ENCODE results near the gene MAML3.

Gene MAML3

GRCh38 chr4:139786494-139787354, 367.3 kb downstream of the MAML3 start:
- DNase-seq (ENCODE audit: low spot score) = no peak
- Histone ChIP-seq H2AK5ac (ENCODE audit: low read depth, low read length) (no peak overlapping the region), H3K4me3 (ENCODE audit: low read length in 2 of 2) (no peak overlapping the region), H3K4me2 (ENCODE audit: insufficient read depth, low read length, poor library complexity, severe bottlenecking) (no peak overlapping the region), H3K36me3 (replicated peaks in 1 of 2; ENCODE audit: control insufficient read depth in 2 of 2, insufficient read depth in 2 of 2, low read length in 2 of 2) (no peaks in the 10 kb centered on the region), H3K4ac (ENCODE audit: low read length) (no peak overlapping the region), H2BK15ac (ENCODE audit: low read length) (no peak overlapping the region), H3K23ac (ENCODE audit: low read depth, low read length, poor library complexity) (no peak overlapping the region), H3K9ac (ENCODE audit: low read depth, low read length, poor library complexity) (no peak overlapping the region), H3K9me3 (replicated peaks in 1 of 2; ENCODE audit: control insufficient read depth in 2 of 2, insufficient read depth in 1 of 2, low read depth in 1 of 2, low read length in 2 of 2) (no peaks in the 10 kb centered on the region), H3K27me3 (ENCODE audit: control insufficient read depth in 3 of 3, insufficient read depth in 3 of 3, low read depth in 1 of 3, low read length in 3 of 3) (no peaks in the 10 kb centered on the region), H3K14ac (ENCODE audit: low read length) (no peak overlapping the region), H3K27ac (replicated peaks; ENCODE audit: low read length) (no peak overlapping the region), H2BK5ac (ENCODE audit: low read length) (no peak overlapping the region), H4K8ac (ENCODE audit: low read depth, low read length) (no peak overlapping the region), H4K91ac (ENCODE audit: low read depth, low read length, poor library complexity) (no peak overlapping the region), H2AFZ (ENCODE audit: low read length) (no peak overlapping the region), H3K79me1 (ENCODE audit: low read depth, low read length) (no peaks in the 10 kb centered on the region), H2BK120ac (ENCODE audit: low read depth, low read length) (no peak overlapping the region), H2BK12ac (ENCODE audit: low read length) (no peak overlapping the region), H3K18ac (ENCODE audit: low read length) (no peak overlapping the region), H3K4me1 (ENCODE audit: control insufficient read depth in 2 of 2, insufficient read depth in 1 of 2, low read depth in 1 of 2, low read length in 2 of 2) (peaks cover 27 to 33% of the 10 kb centered on the region in 2 donors)
- WGBS, 2 donors (ENCODE audit: extremely low coverage in 2 of 2, insufficient read length in 2 of 2, insufficient replicate concordance in 1 of 2) = no CpG with 5 or more reads among the region's 12 CpGs

- Histone ChIP-seq H3K27ac (replicated peaks; ENCODE audit: low read length) (no peak overlapping the region), H2AK5ac (ENCODE audit: low read depth, low read length) (no peak overlapping the region), H3K18ac (ENCODE audit: low read length) (no peak overlapping the region), H3K14ac (ENCODE audit: low read length) (no peak overlapping the region), H2BK5ac (ENCODE audit: low read length) (no peak overlapping the region), H2AFZ (ENCODE audit: low read length) (no peak overlapping the region), H3K4me2 (ENCODE audit: insufficient read depth, low read length, poor library complexity, severe bottlenecking) (no peak overlapping the region), H3K23ac (ENCODE audit: low read depth, low read length, poor library complexity) (no peak overlapping the region), H3K4me1 (ENCODE audit: control insufficient read depth in 2 of 2, insufficient read depth in 1 of 2, low read depth in 1 of 2, low read length in 2 of 2) (peaks cover 27 to 33% of the 10 kb centered on the region in 2 donors), H3K27me3 (ENCODE audit: control insufficient read depth in 3 of 3, insufficient read depth in 3 of 3, low read depth in 1 of 3, low read length in 3 of 3) (no peaks in the 10 kb centered on the region), H2BK12ac (ENCODE audit: low read length) (no peak overlapping the region), H3K4me3 (ENCODE audit: low read length in 2 of 2) (no peak overlapping the region), H3K4ac (ENCODE audit: low read length) (no peak overlapping the region), H3K9me3 (replicated peaks in 1 of 2; ENCODE audit: control insufficient read depth in 2 of 2, insufficient read depth in 1 of 2, low read depth in 1 of 2, low read length in 2 of 2) (peaks cover 0 to under 1% of the 10 kb centered on the region in 2 donors), H2BK120ac (ENCODE audit: low read depth, low read length) (no peak overlapping the region), H3K9ac (ENCODE audit: low read depth, low read length, poor library complexity) (no peak overlapping the region), H4K91ac (ENCODE audit: low read depth, low read length, poor library complexity) (no peak overlapping the region), H3K79me1 (ENCODE audit: low read depth, low read length) (no peaks in the 10 kb centered on the region), H2BK15ac (ENCODE audit: low read length) (no peak overlapping the region), H4K8ac (ENCODE audit: low read depth, low read length) (no peak overlapping the region), H3K36me3 (replicated peaks in 1 of 2; ENCODE audit: control insufficient read depth in 2 of 2, insufficient read depth in 2 of 2, low read length in 2 of 2) (no peaks in the 10 kb centered on the region)
- WGBS, 2 donors (ENCODE audit: extremely low coverage in 2 of 2, insufficient read length in 2 of 2, insufficient replicate concordance in 1 of 2) = no CpG with 5 or more reads among the region's 4 CpGs
- no peak for DNase-seq (ENCODE audit: low spot score)
Observed at GRCh38 chr4:139785356-139785755, 368.6 kb downstream of the MAML3 start.

GRCh38 chr4:139783741-139784484, 370.1 kb downstream of the MAML3 start:
- Histone ChIP-seq H2BK15ac (ENCODE audit: low read length) (no peak overlapping the region), H4K8ac (ENCODE audit: low read depth, low read length) (no peak overlapping the region), H2AK5ac (ENCODE audit: low read depth, low read length) (no peak overlapping the region), H2AFZ (ENCODE audit: low read length) (no peak overlapping the region), H3K14ac (ENCODE audit: low read length) (no peak overlapping the region), H3K27ac (replicated peaks; ENCODE audit: low read length) (no peak overlapping the region), H3K4me2 (ENCODE audit: insufficient read depth, low read length, poor library complexity, severe bottlenecking) (no peak overlapping the region), H2BK5ac (ENCODE audit: low read length) (no peak overlapping the region), H3K18ac (ENCODE audit: low read length) (no peak overlapping the region), H3K23ac (ENCODE audit: low read depth, low read length, poor library complexity) (no peak overlapping the region), H3K4me1 (ENCODE audit: control insufficient read depth in 2 of 2, insufficient read depth in 1 of 2, low read depth in 1 of 2, low read length in 2 of 2) (peaks cover 25 to 33% of the 10 kb centered on the region in 2 donors), H3K27me3 (ENCODE audit: control insufficient read depth in 3 of 3, insufficient read depth in 3 of 3, low read depth in 1 of 3, low read length in 3 of 3) (no peaks in the 10 kb centered on the region), H3K9me3 (replicated peaks in 1 of 2; ENCODE audit: control insufficient read depth in 2 of 2, insufficient read depth in 1 of 2, low read depth in 1 of 2, low read length in 2 of 2) (peaks cover 0 to 3% of the 10 kb centered on the region in 2 donors), H3K79me1 (ENCODE audit: low read depth, low read length) (no peaks in the 10 kb centered on the region), H4K91ac (ENCODE audit: low read depth, low read length, poor library complexity) (no peak overlapping the region), H3K4ac (ENCODE audit: low read length) (no peak overlapping the region), H3K4me3 (ENCODE audit: low read length in 2 of 2) (no peak overlapping the region), H3K36me3 (replicated peaks in 1 of 2; ENCODE audit: control insufficient read depth in 2 of 2, insufficient read depth in 2 of 2, low read length in 2 of 2) (no peaks in the 10 kb centered on the region), H2BK12ac (ENCODE audit: low read length) (no peak overlapping the region), H3K9ac (ENCODE audit: low read depth, low read length, poor library complexity) (no peak overlapping the region), H2BK120ac (ENCODE audit: low read depth, low read length) (no peak overlapping the region)
- DNase-seq (ENCODE audit: low spot score) = no peak
- no CpG with 5 or more reads among the region's 20 CpGs for WGBS, 2 donors (ENCODE audit: extremely low coverage in 2 of 2, insufficient read length in 2 of 2, insufficient replicate concordance in 1 of 2)

- Histone ChIP-seq H3K4ac (ENCODE audit: low read length) (no peak overlapping the region), H2BK5ac (ENCODE audit: low read length) (no peak overlapping the region), H3K14ac (ENCODE audit: low read length) (no peak overlapping the region), H3K4me1 (ENCODE audit: control insufficient read depth in 2 of 2, insufficient read depth in 1 of 2, low read depth in 1 of 2, low read length in 2 of 2) (peaks cover 25 to 33% of the 10 kb centered on the region in 2 donors), H2AFZ (ENCODE audit: low read length) (peak overlapping the region; percentile 15), H4K8ac (ENCODE audit: low read depth, low read length) (no peak overlapping the region), H2BK120ac (ENCODE audit: low read depth, low read length) (no peak overlapping the region), H3K18ac (ENCODE audit: low read length) (no peak overlapping the region), H3K4me3 (ENCODE audit: low read length in 2 of 2) (no peak overlapping the region), H3K4me2 (ENCODE audit: insufficient read depth, low read length, poor library complexity, severe bottlenecking) (no peak overlapping the region), H3K23ac (ENCODE audit: low read depth, low read length, poor library complexity) (no peak overlapping the region), H3K27ac (replicated peaks; ENCODE audit: low read length) (no peak overlapping the region), H2BK12ac (ENCODE audit: low read length) (no peak overlapping the region), H2AK5ac (ENCODE audit: low read depth, low read length) (no peak overlapping the region), H3K9ac (ENCODE audit: low read depth, low read length, poor library complexity) (no peak overlapping the region), H3K79me1 (ENCODE audit: low read depth, low read length) (no peaks in the 10 kb centered on the region), H2BK15ac (ENCODE audit: low read length) (no peak overlapping the region), H3K27me3 (ENCODE audit: control insufficient read depth in 3 of 3, insufficient read depth in 3 of 3, low read depth in 1 of 3, low read length in 3 of 3) (no peaks in the 10 kb centered on the region), H3K36me3 (replicated peaks in 1 of 2; ENCODE audit: control insufficient read depth in 2 of 2, insufficient read depth in 2 of 2, low read length in 2 of 2) (no peaks in the 10 kb centered on the region), H3K9me3 (replicated peaks in 1 of 2; ENCODE audit: control insufficient read depth in 2 of 2, insufficient read depth in 1 of 2, low read depth in 1 of 2, low read length in 2 of 2) (peaks cover 0 to 3% of the 10 kb centered on the region in 2 donors), H4K91ac (ENCODE audit: low read depth, low read length, poor library complexity) (no peak overlapping the region)
- WGBS, 2 donors (ENCODE audit: extremely low coverage in 2 of 2, insufficient read length in 2 of 2, insufficient replicate concordance in 1 of 2) = no CpG with 5 or more reads among the region's 7 CpGs
- no peak for DNase-seq (ENCODE audit: low spot score)
Observed at GRCh38 chr4:139782926-139783522, 371.0 kb downstream of the MAML3 start.
